Thoracic aorta (tissue), 2 donors: ENCODE results near the gene FAM221B. TPM values are rescaled to one million over a fixed set of nuclear protein-coding genes. Genes with fewer than 3 reads are reported as not detected.
A peak's percentile ranks its signal among the peaks of the same experiment; 100 is the strongest.

Experiments
- ATAC-seq: fragments of 150-250 bp; one replicate; pipeline ENCODE4 v1.8.0; 2017; ENCODE audit warnings: low read depth; ENCODE audit not compliant: insufficient number of reproducible peaks, low FRiP score
- DNase-seq: peaks from one replicate; pipeline ENCODE4 v3.0.0-alpha.2; 2020; ENCODE audit warnings: low spot score
- H3K27ac ChIP-seq, 2 donors: fragments of 200-600 bp; sonication (generic); 1 replicate in 1 of 2; 2 replicates in 1 of 2; pipeline ENCODE4 v1.5.1; 2016; ENCODE audit warnings: mild to moderate bottlenecking in 2 of 2, moderate library complexity in 2 of 2
- H3K27me3 ChIP-seq: fragments of 200-600 bp; sonication (generic); replicated peaks from 2 replicates; pipeline ENCODE4 v1.6.0; 2016; ENCODE audit warnings: mild to moderate bottlenecking; ENCODE audit not compliant: insufficient read depth
- H3K36me3 ChIP-seq: fragments of 200-600 bp; sonication (generic); one replicate; pipeline ENCODE4 v1.5.1; 2016
- H3K4me1 ChIP-seq, 2 donors: fragments of 200-600 bp; sonication (generic); 1 replicate in 1 of 2; 2 replicates in 1 of 2; pipeline versions ENCODE4 v1.5.1 to v1.6.0; 2016; ENCODE audit warnings: low read depth in 2 of 2, mild to moderate bottlenecking in 1 of 2; ENCODE audit not compliant: control insufficient read depth in 1 of 2
- H3K4me3 ChIP-seq: fragments of 200-600 bp; sonication (generic); 2 replicates; pipeline ENCODE4 v1.5.1; 2016; ENCODE audit warnings: mild to moderate bottlenecking
- H3K9me3 ChIP-seq: fragments of 200-600 bp; sonication (generic); 2 replicates; pipeline ENCODE4 v1.5.1; 2016
- CTCF ChIP-seq: fragments of 200-600 bp; sonication (generic); IDR thresholded peaks from one replicate; pipeline ENCODE4 v1.5.1; 2019; ENCODE audit warnings: antibody characterized with exemption
- total RNA-seq, 2 donors: library from RNA; depleted of rRNA; stranded (reverse); fragments of >200 nt; gene quantifications; one replicate each; pipeline versions ENCODE4 v1.1.0 to v1.2.3, GENCODE V29; 2016

The FAM221B gene
- not detected for total RNA-seq

- no peaks in the 10 kb centered on the region for H3K27me3 ChIP-seq
- no peak for ATAC-seq
- no peak for DNase-seq
- H3K4me1 ChIP-seq, result peaks cover 14 to 60% of the 10 kb centered on the region in 2 donors
- no peaks in the 10 kb centered on the region for H3K9me3 ChIP-seq
- H3K36me3 ChIP-seq, result no peaks in the 10 kb centered on the region
- TF ChIP-seq CTCF, result no peak
- peak within 1 kb of the TSS; percentile 87 to 88 for H3K27ac ChIP-seq
- H3K4me3 ChIP-seq, result peak within 1 kb of the TSS; percentile 88
These were observed at the start of gene FAM221B for GRCh38 chr9:35828716-35829083. TSS of gene FAM221B (minus strand) at chr9:35828732. CDS start at chr9:35826161, 2,571 bp downstream.

GRCh38 chr9:35872505-35872904 is 44.0 kb upstream of the FAM221B start:
- no peak overlapping the region for H3K4me3 ChIP-seq
- H3K27me3 ChIP-seq, result no peaks in the 10 kb centered on the region
- DNase-seq (no peak), ATAC-seq (no peak)
- TF ChIP-seq CTCF, result no peak
- no peaks in the 10 kb centered on the region for H3K9me3 ChIP-seq
- no peaks in the 10 kb centered on the region for H3K4me1 ChIP-seq
- H3K27ac ChIP-seq, result no peak overlapping the region
- no peaks in the 10 kb centered on the region for H3K36me3 ChIP-seq

- H3K27me3 ChIP-seq, result peaks cover 1% of the 10 kb centered on the region
- no peak for TF ChIP-seq CTCF
- no peak overlapping the region for H3K4me3 ChIP-seq
- DNase-seq, result no peak
- no peak overlapping the region for H3K27ac ChIP-seq
- H3K9me3 ChIP-seq, result no peaks in the 10 kb centered on the region
- H3K36me3 ChIP-seq, result no peaks in the 10 kb centered on the region
- no peaks in the 10 kb centered on the region for H3K4me1 ChIP-seq
- no peak for ATAC-seq
These were observed 43.0 kb upstream of the FAM221B start for GRCh38 chr9:35871545-35871944.

- DNase-seq (no peak), ATAC-seq (no peak)
- H3K4me1 ChIP-seq, result no peaks in the 10 kb centered on the region
- H3K27ac ChIP-seq, result no peak within 1 kb of the TSS
- no peak for TF ChIP-seq CTCF
- H3K36me3 ChIP-seq, result no peaks in the 10 kb centered on the region
- no peaks in the 10 kb centered on the region for H3K9me3 ChIP-seq
- H3K4me3 ChIP-seq, result no peak within 1 kb of the TSS
- H3K27me3 ChIP-seq, result peaks cover 4% of the 10 kb centered on the region
These were observed 41.9 kb upstream of the FAM221B start, which contains the start of gene OR13J1 for GRCh38 chr9:35870351-35870923. TSS of gene OR13J1 (minus strand) at chr9:35870401. CDS start at chr9:35870401, 0 bp downstream.

GRCh38 chr9:35869621-35870216 is 41.2 kb upstream of the FAM221B start:
- DNase-seq, result no peak
- Histone ChIP-seq H3K27ac (no peak overlapping the region), H3K4me1 (no peaks in the 10 kb centered on the region), H3K4me3 (no peak overlapping the region), H3K36me3 (no peaks in the 10 kb centered on the region), H3K9me3 (no peaks in the 10 kb centered on the region), H3K27me3 (peaks cover 4% of the 10 kb centered on the region)
- no peak for ATAC-seq
- no peak for TF ChIP-seq CTCF
